ENCODE results near the gene FBH1. TPM values are rescaled to one million over a fixed set of nuclear protein-coding genes. Genes with fewer than 3 reads are reported as not detected.

FBH1 gene
- total and polyA plus RNA-seq, 2 experiments from 2014 or later, result 62.5 to 90.8 TPM

DNA sequence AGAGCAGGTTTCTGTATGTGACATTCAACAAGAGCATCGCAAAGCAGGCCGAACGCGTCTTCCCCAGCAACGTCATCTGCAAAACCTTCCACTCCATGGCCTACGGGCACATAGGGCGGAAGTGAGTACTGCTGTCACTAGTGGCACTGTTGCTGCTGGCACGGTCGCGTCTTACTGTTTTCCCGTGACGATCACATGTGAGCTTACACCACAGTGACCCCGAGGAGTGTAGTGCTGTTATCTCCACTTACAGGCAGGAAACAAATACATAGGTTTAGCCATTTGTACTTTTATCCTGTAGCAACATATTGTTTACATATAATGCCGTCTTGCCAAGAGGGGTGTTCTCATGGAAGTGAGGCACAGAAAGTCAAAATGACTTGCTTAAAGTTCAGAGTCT, 25.4 kb downstream of the FBH1 start:
- Histone ChIP-seq H2AFZ (no peak overlapping the region), H3K4me2 (no peak overlapping the region), H3K4me3 (no peak overlapping the region), H3K79me2 (replicated peaks; ENCODE audit: insufficient read depth) (no peaks in the 10 kb centered on the region), H3K4me1 (ENCODE audit: insufficient read depth) (no peaks in the 10 kb centered on the region), H4K20me1 (replicated peaks; ENCODE audit: insufficient read depth) (peaks cover 8% of the 10 kb centered on the region; the same call in 1 of the 2 replicates), H3K36me3 (ENCODE audit: insufficient read depth) (peaks cover 53% of the 10 kb centered on the region), H3K9me2 (ENCODE audit: insufficient read depth) (no peaks in the 10 kb centered on the region), H3F3A (replicated peaks; ENCODE audit: low read depth) (no peaks in the 10 kb centered on the region), H3K27me3 (ENCODE audit: insufficient read depth) (no peaks in the 10 kb centered on the region), H3K27ac (ENCODE audit: low read depth) (no peak overlapping the region)
- ATAC-seq (no peak), DNase-seq (ENCODE audit: low spot score) (no peak)
- peaks cover 4% of the 10 kb centered on the region for H3K27me3 Mint-ChIP-seq (ENCODE audit: insufficient read depth, low read depth, poor library complexity)
- no peaks in the 10 kb centered on the region for H3K9me3 Mint-ChIP-seq
- TF ChIP-seq REST (IDR thresholded peaks at IDR 0.05; ENCODE audit: unreplicated experiment), result no peak
- TF ChIP-seq EZH2 (IDR thresholded peaks at IDR 0.05; ENCODE audit: low read depth, unreplicated experiment), result no peak
- TF ChIP-seq ZNF114 (CRISPR knock-in tag; IDR thresholded peaks at IDR 0.05), result no peak
- no peak for TF ChIP-seq STAT1 (IDR thresholded peaks at IDR 0.05; ENCODE audit: unreplicated experiment)
- no peak for TF ChIP-seq NANOG (IDR thresholded peaks at IDR 0.05; ENCODE audit: borderline replicate concordance)
- TF ChIP-seq EZH2phosphoT487 (IDR thresholded peaks at IDR 0.05; ENCODE audit: unreplicated experiment), result no peak
- no peak for TF ChIP-seq ZNF331 (CRISPR knock-in tag; IDR thresholded peaks at IDR 0.05; ENCODE audit: low read depth)
- H3K4me3 Mint-ChIP-seq, result no peak overlapping the region
- no peak overlapping the region for H3K27ac Mint-ChIP-seq
- peaks cover 79% of the 10 kb centered on the region for H3K36me3 Mint-ChIP-seq (ENCODE audit: low read depth)
- H3K4me1 Mint-ChIP-seq, result no peaks in the 10 kb centered on the region

DNA sequence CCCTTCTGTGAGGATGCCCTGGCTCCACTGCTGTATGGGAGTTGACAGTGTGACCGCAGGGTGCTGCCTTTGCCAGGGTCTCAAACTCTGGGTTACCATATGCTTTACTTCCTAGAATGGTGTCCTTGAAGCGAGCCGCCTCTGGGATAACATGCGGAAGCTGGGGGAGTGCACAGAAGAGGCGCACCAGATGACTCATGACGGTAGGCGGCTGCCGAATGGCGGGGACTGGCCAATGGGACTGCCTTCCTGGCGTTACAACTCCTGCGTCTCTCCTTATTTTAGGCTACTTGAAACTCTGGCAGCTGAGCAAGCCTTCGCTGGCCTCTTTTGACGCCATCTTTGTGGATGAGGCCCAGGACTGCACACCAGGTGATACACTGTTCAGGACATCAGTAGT, 27.3 kb downstream of the FBH1 start:
- H3K9me2 ChIP-seq (ENCODE audit: insufficient read depth), result no peaks in the 10 kb centered on the region
- no peaks in the 10 kb centered on the region for H3K79me2 ChIP-seq (replicated peaks; ENCODE audit: insufficient read depth)
- H3K27me3 ChIP-seq (ENCODE audit: insufficient read depth), result no peaks in the 10 kb centered on the region
- no peak overlapping the region for H3K27ac ChIP-seq (ENCODE audit: low read depth)
- H2AFZ ChIP-seq, result no peak overlapping the region
- peaks cover 85% of the 10 kb centered on the region for H3K36me3 Mint-ChIP-seq (ENCODE audit: low read depth)
- H3K36me3 ChIP-seq (ENCODE audit: insufficient read depth), result peaks cover 63% of the 10 kb centered on the region
- H3K4me1 Mint-ChIP-seq, result no peaks in the 10 kb centered on the region
- ATAC-seq, result no peak
- H3F3A ChIP-seq (replicated peaks; ENCODE audit: low read depth), result no peaks in the 10 kb centered on the region
- H3K4me1 ChIP-seq (ENCODE audit: insufficient read depth), result no peaks in the 10 kb centered on the region
- no peak for DNase-seq (ENCODE audit: low spot score)
- H3K4me3 ChIP-seq, result no peak overlapping the region
- no peak overlapping the region for H3K27ac Mint-ChIP-seq
- no peak overlapping the region for H3K4me2 ChIP-seq
- peaks cover 4% of the 10 kb centered on the region for H3K27me3 Mint-ChIP-seq (ENCODE audit: insufficient read depth, low read depth, poor library complexity)
- no peak overlapping the region for H3K4me3 Mint-ChIP-seq
- TF ChIP-seq, protein P1, sequence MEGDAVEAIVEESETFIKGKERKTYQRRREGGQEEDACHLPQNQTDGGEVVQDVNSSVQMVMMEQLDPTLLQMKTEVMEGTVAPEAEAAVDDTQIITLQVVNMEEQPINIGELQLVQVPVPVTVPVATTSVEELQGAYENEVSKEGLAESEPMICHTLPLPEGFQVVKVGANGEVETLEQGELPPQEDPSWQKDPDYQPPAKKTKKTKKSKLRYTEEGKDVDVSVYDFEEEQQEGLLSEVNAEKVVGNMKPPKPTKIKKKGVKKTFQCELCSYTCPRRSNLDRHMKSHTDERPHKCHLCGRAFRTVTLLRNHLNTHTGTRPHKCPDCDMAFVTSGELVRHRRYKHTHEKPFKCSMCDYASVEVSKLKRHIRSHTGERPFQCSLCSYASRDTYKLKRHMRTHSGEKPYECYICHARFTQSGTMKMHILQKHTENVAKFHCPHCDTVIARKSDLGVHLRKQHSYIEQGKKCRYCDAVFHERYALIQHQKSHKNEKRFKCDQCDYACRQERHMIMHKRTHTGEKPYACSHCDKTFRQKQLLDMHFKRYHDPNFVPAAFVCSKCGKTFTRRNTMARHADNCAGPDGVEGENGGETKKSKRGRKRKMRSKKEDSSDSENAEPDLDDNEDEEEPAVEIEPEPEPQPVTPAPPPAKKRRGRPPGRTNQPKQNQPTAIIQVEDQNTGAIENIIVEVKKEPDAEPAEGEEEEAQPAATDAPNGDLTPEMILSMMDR (conservative IDR thresholded peaks at IDR 0.05; ENCODE audit: low read depth in 2 of 2), result no peak
- peaks cover 8% of the 10 kb centered on the region; the same call in 1 of the 2 replicates for H4K20me1 ChIP-seq (replicated peaks; ENCODE audit: insufficient read depth)
- no peaks in the 10 kb centered on the region for H3K9me3 Mint-ChIP-seq
